Heart right ventricle (tissue), 16 donors: ENCODE measurements around the gene RND1. TPM values are rescaled to one million over a fixed set of nuclear protein-coding genes. Genes with fewer than 3 reads are reported as not detected.
"Not testable (repeated sequence)": the region's sequence is repeated elsewhere in the genome, so short reads cannot be mapped to it uniquely, and the experiment has no call there.

ENCODE experiments used
- ATAC-seq, 8 donors: fragments of 200-7000 bp; cut with Tn5 transposase; one replicate each; pipeline ENCODE4 v1.9.1; 2020; ENCODE audit warnings: mild to moderate bottlenecking in 8 of 8, moderate library complexity in 8 of 8, moderate number of reproducible peaks in 1 of 8
- DNase-seq, 2 donors: peaks; one replicate each; pipeline ENCODE4 v3.0.0-alpha.2; 2020
- H3K27ac ChIP-seq, 10 donors: fragments of 200-600 bp; sonication (generic) in 2 of 10; one replicate each; pipeline versions ENCODE4 v1.5.0 to v1.8.0; 2020 to 2022; ENCODE audit warnings: mild to moderate bottlenecking in 3 of 10
- H3K27me3 ChIP-seq, 7 donors: fragments of 200-600 bp; one replicate each; pipeline ENCODE4 v1.8.0; 2021 to 2022; ENCODE audit warnings: mild to moderate bottlenecking in 2 of 7
- H3K36me3 ChIP-seq, 9 donors: fragments of 200-600 bp; sonication (generic) in 1 of 9; one replicate each; pipeline versions ENCODE4 v1.5.0 to v1.8.0; 2020 to 2022; ENCODE audit warnings: mild to moderate bottlenecking in 2 of 9
- H3K4me1 ChIP-seq, 9 donors: fragments of 200-600 bp; sonication (generic) in 1 of 9; one replicate each; pipeline versions ENCODE4 v1.5.0 to v1.8.0; 2020 to 2022; ENCODE audit warnings: mild to moderate bottlenecking in 4 of 9
- H3K4me3 ChIP-seq, 10 donors: fragments of 200-600 bp; sonication (generic) in 2 of 10; one replicate each; pipeline versions ENCODE4 v1.5.0 to v1.8.0; 2020 to 2022; ENCODE audit warnings: mild to moderate bottlenecking in 7 of 10, moderate library complexity in 2 of 10
- H3K9me3 ChIP-seq, 11 donors: fragments of 200-600 bp in 10 of 11; sonication (generic) in 2 of 11; one replicate each; pipeline versions ENCODE4 v1.5.0 to v1.8.0; 2013 to 2022; ENCODE audit warnings: mild to moderate bottlenecking in 2 of 11, control low read depth in 1 of 11, moderate library complexity in 1 of 11
- WGBS, 2 donors: extraction: QIAGEN DNeasy Blood & Tissue Kit; methylation state at CpG; one replicate each; pipeline ENCODE4 v1.1.7; 2013; ENCODE audit warnings: inconsistent platforms in 1 of 2; 5-methylcytosine and 5-hydroxymethylcytosine counted together
- intact Hi-C, 10 donors: fragments of 100-400 bp; cut with DNase I; formaldehyde crosslinking; loops; one replicate each; pipeline versions ENCODE4 v1.11.1 to v1.14.2; 2022
- polyA plus RNA-seq, 2 donors: library from polyadenylated mRNA; stranded (reverse); fragments of 200-250 nt; gene quantifications; one replicate each; pipeline ENCODE4 v1.2.3, GENCODE V29; 2013
- total RNA-seq, 10 donors: library from RNA; stranded (reverse); fragmentation: NEBNext Ultra II Directional in 3 of 10; extraction: Animal tissue kit (Norgen Biotek cat#: 25700) in 3 of 10; gene quantifications; one replicate each; pipeline versions ENCODE4 v1.2.1 to v1.2.4, GENCODE V29; 2021 to 2023
- TF ChIP-seq, protein P1 (sequence below), 9 donors: fragments of 200-600 bp; sonication (generic) in 2 of 9; IDR thresholded peaks; one replicate each; pipeline versions ENCODE4 v1.5.0 to v1.8.0; 2021 to 2022; ENCODE audit warnings: antibody characterized with exemption in 9 of 9, mild to moderate bottlenecking in 5 of 9, moderate library complexity in 1 of 9
- donor health status: Arrhythmogenic right ventricular cardiomyopathy.
- donor health status: ischemic (EF 13 %, LVEDD 7.1; RV severe dilation, severe dysfunction).
- donor health status: healthy with polysubstance abuse.
- donor health status: DM: no; HTN: yes; CAD: no.
- donor health status: DM: no; HTN: no; CAD: no.
- donor health status: ischemic (EF 25% LVEDD 6.9; RV normal size, moderate dysfunction).
- donor health status: ischemic (EF 25% LVEDD 5.7; RV mildly dilated, moderate dysfunction).
- donor health status: healthy.
- donor health status: DM: yes; HTN: yes; CAD: no.
- donor health status: Ischemic cardiomyopathy.
- donor health status: ischemic (EF 35%, LVEDD 5.7; RV mildly dilated, moderate dysfunction).
- donor health status: nonischemic (EF 11% LVEDD 7.7; RV severe dilation, severe dysfunction).
- donor health status: DM: yes; HTN: yes; CAD: no.
- donor health status: PGD.
- donor health status: ischemic (EF 29% LVEDD 5.4; RV normal size, mild dysfunction).
- donor health status: nonischemic (EF 23%, LVEDD 6.1; RV moderate dilation, normal function).

The RND1 gene
- total and polyA plus RNA-seq, 12 donors: 0.21 to 3.3 (median 0.95) TPM

GRCh38 chr12:48878548-48878947, 12.9 kb upstream of the RND1 start:
- no peaks in the 10 kb centered on the region for H3K36me3 ChIP-seq
- H3K9me3 ChIP-seq: no peaks in the 10 kb centered on the region
- TF ChIP-seq, protein P1, sequence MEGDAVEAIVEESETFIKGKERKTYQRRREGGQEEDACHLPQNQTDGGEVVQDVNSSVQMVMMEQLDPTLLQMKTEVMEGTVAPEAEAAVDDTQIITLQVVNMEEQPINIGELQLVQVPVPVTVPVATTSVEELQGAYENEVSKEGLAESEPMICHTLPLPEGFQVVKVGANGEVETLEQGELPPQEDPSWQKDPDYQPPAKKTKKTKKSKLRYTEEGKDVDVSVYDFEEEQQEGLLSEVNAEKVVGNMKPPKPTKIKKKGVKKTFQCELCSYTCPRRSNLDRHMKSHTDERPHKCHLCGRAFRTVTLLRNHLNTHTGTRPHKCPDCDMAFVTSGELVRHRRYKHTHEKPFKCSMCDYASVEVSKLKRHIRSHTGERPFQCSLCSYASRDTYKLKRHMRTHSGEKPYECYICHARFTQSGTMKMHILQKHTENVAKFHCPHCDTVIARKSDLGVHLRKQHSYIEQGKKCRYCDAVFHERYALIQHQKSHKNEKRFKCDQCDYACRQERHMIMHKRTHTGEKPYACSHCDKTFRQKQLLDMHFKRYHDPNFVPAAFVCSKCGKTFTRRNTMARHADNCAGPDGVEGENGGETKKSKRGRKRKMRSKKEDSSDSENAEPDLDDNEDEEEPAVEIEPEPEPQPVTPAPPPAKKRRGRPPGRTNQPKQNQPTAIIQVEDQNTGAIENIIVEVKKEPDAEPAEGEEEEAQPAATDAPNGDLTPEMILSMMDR (IDR thresholded peaks at IDR 0.05): no peak
- DNase-seq (no peak), ATAC-seq (no peak)
- peaks cover 0 to 34% (median 5%) of the 10 kb centered on the region in 7 donors for H3K27me3 ChIP-seq
- no peak overlapping the region for H3K4me3 ChIP-seq
- intact Hi-C loops: no loop called here
- H3K27ac ChIP-seq: no peak overlapping the region
- peaks cover 0 to 25% (median 14%) of the 10 kb centered on the region in 9 donors for H3K4me1 ChIP-seq
- 84 to 92% methylated on average over 2 of the region's 2 CpGs for WGBS, 2 donors

DNA sequence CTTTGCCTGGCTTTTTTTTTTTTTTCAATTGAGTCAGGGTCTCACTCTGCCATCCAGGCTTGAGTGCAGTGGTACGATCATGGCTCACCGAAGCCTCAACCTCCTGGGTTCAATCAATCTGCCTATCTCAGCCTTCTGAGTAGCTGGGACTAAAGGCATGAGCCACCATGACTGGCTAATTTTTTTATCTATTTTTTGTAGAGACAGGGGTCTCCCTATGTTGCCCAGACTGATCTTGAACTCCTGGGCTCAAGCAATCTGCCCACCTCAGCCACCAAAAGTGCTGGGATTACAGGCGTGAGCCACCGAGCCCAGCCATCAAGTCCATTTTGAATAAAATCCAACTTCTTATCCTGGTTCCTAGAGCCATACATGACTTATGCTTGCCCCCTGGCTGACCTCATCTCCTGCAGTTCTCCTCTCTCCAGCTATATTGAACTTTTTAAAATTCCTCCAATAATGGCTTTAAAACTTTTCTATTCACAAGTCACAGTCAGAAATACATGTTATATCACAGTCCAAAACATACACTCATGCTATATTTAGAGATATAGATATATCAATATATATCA, 10.4 kb upstream of the RND1 start:
- WGBS, 2 donors: 79 to 85% methylated on average over 4 of the region's 4 CpGs
- ATAC-seq (no peak), DNase-seq (no peak)
- intact Hi-C loops: no loop called here
- H3K36me3 ChIP-seq: no peaks in the 10 kb centered on the region
- H3K4me3 ChIP-seq: no peak overlapping the region
- TF ChIP-seq, protein P1 (IDR thresholded peaks at IDR 0.05): no peak
- H3K4me1 ChIP-seq: peaks cover 0 to under 1% (median 0%) of the 10 kb centered on the region in 9 donors
- H3K9me3 ChIP-seq: no peaks in the 10 kb centered on the region
- no peak overlapping the region for H3K27ac ChIP-seq
- peaks cover 0 to 17% (median 5%) of the 10 kb centered on the region in 7 donors for H3K27me3 ChIP-seq

DNA sequence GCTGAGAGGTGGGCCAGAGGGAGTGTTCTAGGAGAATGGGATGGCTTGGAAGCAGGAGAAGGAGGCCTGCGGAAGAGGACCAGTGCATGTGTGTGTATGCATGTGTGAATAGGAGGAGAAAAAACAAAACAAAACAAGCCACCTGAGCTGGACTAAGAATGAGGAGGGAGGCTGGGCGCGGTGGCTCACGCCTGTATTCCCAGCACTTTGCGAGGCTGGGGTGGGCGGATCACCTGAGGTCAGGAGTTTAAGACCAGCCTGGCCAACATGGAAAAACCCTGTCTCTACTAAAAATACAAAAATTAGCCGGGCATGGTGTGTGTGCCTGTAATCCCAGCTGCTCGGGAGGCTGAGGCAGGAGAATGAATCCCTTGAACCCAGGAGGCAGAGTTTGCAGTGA, 7.9 kb upstream of the RND1 start:
- WGBS, 2 donors: 88 to 93% methylated on average over 8 of the region's 8 CpGs

GRCh38 chr12:48873096-48873495, 7.4 kb upstream of the RND1 start:
- 84 to 88% methylated on average over 4 of the region's 4 CpGs for WGBS, 2 donors

More for the DNA sequence above, 7.9 kb upstream of the RND1 start:
- DNase-seq, H3K4me1 ChIP-seq, H3K9me3 ChIP-seq, intact Hi-C loops, H3K4me3 ChIP-seq, H3K27ac ChIP-seq, H3K27me3 ChIP-seq, H3K36me3 ChIP-seq, ATAC-seq: not testable (repeated sequence)

GRCh38 chr12:48869191-48869590, 3.5 kb upstream of the RND1 start:
- ATAC-seq (no peak), DNase-seq (no peak)
- H3K27ac ChIP-seq: no peak overlapping the region
- peaks cover 0 to 15% (median 6%) of the 10 kb centered on the region in 9 donors for H3K4me1 ChIP-seq
- H3K27me3 ChIP-seq: peaks cover 0 to 12% (median 0%) of the 10 kb centered on the region in 7 donors
- TF ChIP-seq, protein P1 (IDR thresholded peaks at IDR 0.05): no peak
- intact Hi-C loops: loop anchor here in 1 of 10 donors (10.0 kb wide), 1 partner anchor 66 kb away; no protein-coding TSS in a partner anchor
- 81 to 86% methylated on average over 2 of the region's 2 CpGs for WGBS, 2 donors
- H3K36me3 ChIP-seq: no peaks in the 10 kb centered on the region
- no peak overlapping the region for H3K4me3 ChIP-seq
- no peaks in the 10 kb centered on the region for H3K9me3 ChIP-seq

More at GRCh38 chr12:48873096-48873495, 7.4 kb upstream of the RND1 start:
- Histone ChIP-seq H3K27me3 (no peaks in the 10 kb centered on the region), H3K9me3 (no peaks in the 10 kb centered on the region), H3K36me3 (no peaks in the 10 kb centered on the region), H3K4me1 (no peaks in the 10 kb centered on the region), H3K27ac (no peak overlapping the region), H3K4me3 (no peak overlapping the region)
- ATAC-seq (no peak), DNase-seq (no peak)
- TF ChIP-seq, protein P1 (IDR thresholded peaks at IDR 0.05): no peak
- intact Hi-C loops: no loop called here
